Suppressor macrophage treated with lipopolysaccharide for 1 hour (primary cell): ENCODE data around the gene PTPRF.

Experiments used
- DNase-seq, 3 donors: peaks; one replicate each; pipeline ENCODE4 v3.0.0-alpha.2; 2020 to 2022

Gene PTPRF

GRCh38 chr1:43554444-43554992 lies 23.8 kb downstream of the PTPRF start:
- peak; percentile 38 to 43 (median 38) for DNase-seq

- no peak for DNase-seq
Observed at GRCh38 chr1:43556782-43557181, 26.1 kb downstream of the PTPRF start.

- DNase-seq = no peak
Observed at GRCh38 chr1:43557744-43558245, 27.1 kb downstream of the PTPRF start.

- no peak for DNase-seq
Observed at GRCh38 chr1:43558346-43558841, 27.7 kb downstream of the PTPRF start.

GRCh38 chr1:43559714-43560113 lies 29.0 kb downstream of the PTPRF start:
- DNase-seq = no peak

GRCh38 chr1:43560286-43560685 lies 29.6 kb downstream of the PTPRF start:
- DNase-seq = no peak

GRCh38 chr1:43563876-43564539 lies 33.3 kb downstream of the PTPRF start:
- DNase-seq = no peak

GRCh38 chr1:43564551-43565348 lies 34.1 kb downstream of the PTPRF start:
- DNase-seq = no peak

GRCh38 chr1:43565600-43566360 lies 35.1 kb downstream of the PTPRF start:
- peak; percentile 30 to 67 (median 47) for DNase-seq

GRCh38 chr1:43566382-43567044 lies 35.8 kb downstream of the PTPRF start:
- no peak for DNase-seq

- DNase-seq = peak in 2 of 3 donors; percentile 15 to 41
Observed at GRCh38 chr1:43569175-43569574, 38.5 kb downstream of the PTPRF start.

GRCh38 chr1:43570277-43570676 lies 39.6 kb downstream of the PTPRF start:
- DNase-seq = no peak

GRCh38 chr1:43570715-43571114 lies 40.0 kb downstream of the PTPRF start:
- no peak for DNase-seq

- no peak for DNase-seq
Observed at GRCh38 chr1:43572084-43572483, 41.4 kb downstream of the PTPRF start.

- no peak for DNase-seq
Observed at GRCh38 chr1:43572538-43572937, 41.9 kb downstream of the PTPRF start.

GRCh38 chr1:43573066-43573800 lies 42.5 kb downstream of the PTPRF start:
- no peak for DNase-seq

GRCh38 chr1:43576521-43576920 lies 45.8 kb downstream of the PTPRF start:
- DNase-seq = no peak

GRCh38 chr1:43577655-43578542 lies 47.2 kb downstream of the PTPRF start:
- no peak for DNase-seq

GRCh38 chr1:43580039-43580438 lies 49.4 kb downstream of the PTPRF start:
- no peak for DNase-seq

GRCh38 chr1:43582162-43582566 lies 51.5 kb downstream of the PTPRF start:
- DNase-seq = no peak

- no peak for DNase-seq
Observed at GRCh38 chr1:43583058-43583457, 52.4 kb downstream of the PTPRF start.
